ENCODE data around the gene HLF. TPM values are rescaled to one million over a fixed set of nuclear protein-coding genes. Genes with fewer than 3 reads are reported as not detected.

The HLF gene
- total RNA-seq, 2 donors from 2014 or later, result 36.7 to 36.8 TPM

- ATAC-seq, result no peak
- intact Hi-C loops (cut with DNase I), result no loop called here
Observed at GRCh38 chr17:55366020-55366481, 101.3 kb downstream of the HLF start.

DNA sequence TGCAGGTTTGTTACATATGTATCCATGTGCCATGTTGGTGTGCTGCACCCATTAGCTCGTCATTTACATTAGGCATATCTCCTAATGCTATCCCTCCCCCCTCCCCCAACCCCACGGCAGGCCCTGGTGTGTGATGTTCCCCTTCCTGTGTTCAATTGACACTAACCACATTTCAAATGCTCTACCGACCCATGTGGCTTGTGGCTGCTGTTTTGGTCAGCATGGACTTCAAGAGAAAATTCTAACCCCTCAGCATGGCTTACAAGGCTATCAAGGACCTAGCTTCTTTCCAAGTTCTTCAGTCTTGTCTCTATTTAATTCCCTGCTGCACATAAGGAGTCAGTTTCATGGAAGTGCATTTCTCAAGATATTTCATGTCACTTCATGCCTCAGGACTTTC, 103.9 kb downstream of the HLF start:
- intact Hi-C loops (cut with DNase I), result no loop called here
- no peak for ATAC-seq
- DNase-seq, result no peak

More at GRCh38 chr17:55366020-55366481, 101.3 kb downstream of the HLF start:
- no peak for DNase-seq

Other genes with a start within 250 kb of the HLF start
- 10 to 100 TPM; 26.8 to 29.1 TPM for gene MMD, start 156.9 kb downstream of the HLF start, total RNA-seq
- not detected for gene SMIM36, start 246.5 kb downstream of the HLF start, total RNA-seq